GM19043 (cell line): Measurements from ENCODE around the gene FUT2.

Experiments used
- ATAC-seq: cut with Tn5 transposase; IDR thresholded peaks from one replicate; pipeline ENCODE4 v1.9.1; 2021; ENCODE audit warnings: low read depth; ENCODE audit not compliant: unreplicated experiment

The FUT2 gene

DNA sequence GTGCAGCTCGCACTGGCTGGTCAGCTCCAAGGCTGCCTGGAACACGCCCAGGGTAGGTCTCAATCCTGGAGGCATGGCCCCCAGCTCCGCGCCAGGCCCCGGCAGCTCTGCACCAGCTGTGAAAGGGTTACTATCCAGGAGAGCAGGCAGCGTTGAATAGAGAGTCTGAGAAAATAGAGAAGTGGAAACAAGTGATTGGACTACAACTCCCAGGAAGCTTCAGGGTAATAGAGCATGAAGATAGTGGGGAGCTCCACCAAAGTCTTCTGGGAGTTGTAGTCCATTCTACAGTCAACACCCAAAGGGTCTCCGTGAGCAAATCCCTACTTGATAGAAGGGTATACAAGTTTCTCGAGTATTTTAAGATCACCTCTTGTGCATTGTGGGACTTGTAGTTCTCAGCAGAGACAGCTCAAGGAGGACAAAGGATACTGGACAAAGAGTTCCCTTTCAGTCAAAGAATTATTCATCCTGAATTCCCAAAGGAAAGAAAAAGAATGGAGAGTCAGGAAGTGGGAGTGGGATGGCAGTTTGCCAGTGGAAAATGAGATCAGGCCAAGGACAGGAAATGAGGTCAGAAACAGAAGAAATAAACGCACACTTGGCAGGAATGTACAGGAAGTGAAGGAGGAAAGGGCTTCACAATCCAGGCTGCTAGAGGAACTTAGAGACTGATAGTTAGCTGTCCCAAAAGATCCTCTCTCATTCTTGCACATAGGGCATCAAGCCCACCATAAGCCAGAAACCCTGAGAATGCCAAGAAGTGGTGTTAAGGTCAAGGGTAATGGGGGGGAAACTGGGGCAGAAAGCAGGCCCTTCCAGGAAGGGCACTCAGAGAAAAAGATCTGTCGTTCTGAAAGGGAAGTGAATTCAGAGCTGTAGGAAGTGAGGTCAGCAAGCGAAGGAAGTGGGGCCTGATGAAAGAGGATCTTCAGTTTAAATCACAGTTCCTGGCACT lies 29.3 kb downstream of the FUT2 start:
- no peak for ATAC-seq

- ATAC-seq, result no peak
Observed at GRCh38 chr19:48726556-48726955, 30.8 kb downstream of the FUT2 start.

- ATAC-seq, result no peak
Observed at GRCh38 chr19:48728911-48729664, 33.3 kb downstream of the FUT2 start.

DNA sequence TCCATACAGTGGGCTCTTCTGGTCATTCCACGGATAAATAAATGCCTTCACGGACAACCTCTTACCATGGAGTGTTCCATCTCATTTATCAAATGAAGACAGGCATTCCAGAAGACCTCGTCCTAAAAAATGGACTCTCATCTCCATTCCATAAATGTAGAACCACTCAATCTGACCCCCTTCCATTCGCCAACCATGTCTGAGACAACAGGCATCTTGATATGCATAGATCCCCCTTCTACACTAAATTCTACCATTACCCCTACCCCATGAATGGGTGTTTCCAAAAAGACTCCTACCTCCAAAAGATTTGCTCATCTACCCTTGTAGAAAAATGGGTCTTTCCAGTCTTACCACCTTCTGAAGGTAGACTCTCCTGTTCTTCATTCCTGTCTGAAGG lies 35.7 kb downstream of the FUT2 start:
- ATAC-seq, result no peak

- no peak for ATAC-seq
Observed at GRCh38 chr19:48734625-48735024, 38.9 kb downstream of the FUT2 start.

GRCh38 chr19:48735031-48735615 lies 39.4 kb downstream of the FUT2 start:
- ATAC-seq, result no peak

GRCh38 chr19:48737360-48737998 lies 41.7 kb downstream of the FUT2 start:
- no peak for ATAC-seq

DNA sequence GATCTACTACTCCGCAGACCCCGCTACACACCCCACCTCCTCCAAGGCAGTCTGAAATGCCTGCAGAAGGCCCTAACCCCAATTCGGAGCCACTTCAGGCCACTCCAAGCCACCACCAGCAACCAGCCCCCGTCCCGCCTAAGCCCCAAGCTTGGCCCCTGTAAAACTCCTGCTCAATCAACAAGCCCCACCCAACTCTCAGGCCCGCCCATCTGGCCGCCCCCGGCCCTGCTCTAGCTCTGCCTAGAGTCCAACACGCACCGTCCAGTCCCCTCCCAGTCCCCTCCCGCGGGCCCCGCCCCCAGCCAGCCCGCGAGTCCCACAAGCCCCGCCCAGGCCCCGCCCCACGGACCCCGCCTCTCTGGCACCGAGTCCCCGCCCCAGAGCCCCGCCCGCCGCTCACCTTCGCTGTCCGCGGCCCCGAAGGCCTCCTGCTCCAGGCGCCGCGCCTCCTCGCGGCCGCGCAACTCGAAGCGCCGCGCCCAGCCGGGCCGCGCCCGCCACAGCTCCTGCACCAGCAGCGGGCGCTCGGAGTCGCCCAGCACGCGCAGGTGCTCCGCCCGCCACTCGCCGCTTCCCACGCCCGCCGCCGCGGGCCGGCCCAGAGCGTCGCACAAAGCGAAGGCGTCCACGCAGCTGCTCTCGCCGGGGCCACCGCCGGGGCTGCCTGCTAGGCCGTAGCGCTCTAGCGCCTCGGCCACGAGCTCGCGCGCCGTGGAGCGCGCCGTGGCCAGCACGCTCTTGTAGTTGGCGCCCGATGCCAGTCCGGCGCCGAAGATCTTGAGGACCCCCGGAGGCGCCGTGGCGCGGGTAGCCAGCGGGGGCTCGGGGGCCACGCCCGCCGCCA lies 43.0 kb downstream of the FUT2 start:
- ATAC-seq, result no peak

DNA sequence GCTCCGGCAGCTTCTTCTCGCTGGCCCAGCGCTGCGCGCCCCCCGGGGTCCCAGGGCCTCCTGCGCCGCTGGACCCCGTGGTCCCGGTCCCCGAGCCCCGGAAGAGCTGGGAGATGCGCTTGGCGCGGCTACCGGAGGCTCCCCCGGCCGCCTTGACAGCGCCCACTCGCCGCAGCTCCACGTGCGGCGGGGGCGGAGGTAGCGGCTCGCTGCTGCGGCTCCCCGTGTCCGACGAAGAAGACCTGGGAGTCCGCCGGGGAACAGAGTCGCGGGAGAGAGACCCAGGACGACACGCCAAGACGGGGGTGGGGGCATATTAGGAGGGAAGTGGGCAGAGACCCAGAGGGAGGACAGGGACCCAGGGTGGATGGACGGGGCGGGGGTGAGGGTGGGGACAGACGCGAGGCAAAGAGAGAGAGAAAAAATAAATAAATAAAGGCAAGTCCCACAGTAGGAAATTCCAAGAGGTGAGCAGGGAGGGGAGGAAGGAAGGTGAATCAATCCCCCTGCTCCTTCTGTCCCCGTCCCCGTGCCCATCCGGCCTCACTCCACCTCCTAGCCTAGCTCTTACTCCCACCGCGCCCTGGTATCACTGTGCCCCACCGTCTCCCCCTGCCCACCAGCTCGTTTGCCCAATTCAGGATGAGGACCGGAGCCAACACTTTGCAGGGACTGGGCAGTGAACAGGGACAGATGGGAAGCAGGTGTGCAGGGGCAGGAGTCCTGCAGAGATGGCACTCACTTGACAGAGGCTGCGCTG lies 43.8 kb downstream of the FUT2 start:
- no peak for ATAC-seq

DNA sequence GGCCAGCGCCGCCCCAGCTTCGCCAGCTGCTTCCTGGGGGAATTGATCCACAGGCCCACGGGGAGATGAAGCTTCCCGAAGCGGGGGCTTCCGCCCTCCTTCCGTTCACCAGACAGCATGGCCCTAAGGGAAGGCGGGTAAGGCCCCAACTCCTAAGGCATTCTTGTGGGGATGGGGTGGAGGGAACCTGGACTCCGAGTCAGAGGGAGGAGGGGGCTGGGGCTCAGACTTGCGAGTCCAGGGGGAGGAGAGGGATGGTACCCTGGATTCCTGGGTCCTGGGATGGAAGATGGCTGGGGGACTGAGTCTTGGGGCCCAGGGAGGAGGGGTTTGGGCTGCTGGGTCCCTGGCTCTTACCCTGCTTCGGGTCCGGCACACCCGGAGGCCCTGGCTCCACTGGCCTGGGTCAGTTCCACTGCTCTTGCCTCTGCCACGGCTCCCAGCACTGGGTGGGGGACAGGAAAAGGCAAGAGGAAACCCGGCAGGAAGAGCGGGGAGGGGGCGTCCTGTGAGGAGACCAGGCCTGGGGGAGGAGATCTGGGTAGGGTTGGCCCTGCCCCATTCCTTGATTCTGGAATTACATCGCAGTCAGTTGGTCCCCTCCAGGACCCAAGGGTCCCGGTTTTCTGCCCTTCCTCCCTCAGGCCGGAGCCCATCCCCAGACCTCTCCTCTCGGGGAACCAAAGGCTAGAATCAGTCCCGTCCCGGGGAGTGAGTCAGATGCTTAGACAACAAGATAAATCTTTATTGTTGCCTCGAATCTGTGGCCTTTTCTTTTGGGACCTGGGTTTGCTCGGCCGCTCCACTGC lies 44.6 kb downstream of the FUT2 start, which contains the start of gene RASIP1:
Gene RASIP1, minus strand, starts transcription at position 447 of the 809 bp plus-strand sequence. Its CDS starts 328 bp downstream, at position 119.
- ATAC-seq, result no peak

- ATAC-seq, result no peak
Observed at GRCh38 chr19:48741129-48741999, 45.6 kb downstream of the FUT2 start.

DNA sequence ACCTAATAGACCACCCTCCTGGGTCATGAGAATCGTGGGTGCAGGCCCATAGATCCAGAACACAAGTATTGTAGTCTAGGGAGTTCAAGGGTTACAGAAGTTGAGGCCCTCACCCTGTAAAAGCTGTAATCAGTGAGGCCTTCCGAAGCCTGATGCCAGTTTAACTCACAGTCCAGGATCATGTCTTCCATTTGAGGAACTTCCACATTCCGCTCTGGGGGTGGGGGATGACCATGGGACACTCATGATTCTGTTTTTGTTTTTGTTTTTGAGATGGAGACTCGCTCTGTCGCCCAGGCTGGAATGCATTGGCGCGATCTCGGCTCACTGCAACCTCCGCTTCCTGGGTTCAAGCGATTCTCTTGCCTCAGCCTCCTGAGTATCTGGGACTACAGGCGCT lies 46.3 kb downstream of the FUT2 start:
- ATAC-seq, result no peak

DNA sequence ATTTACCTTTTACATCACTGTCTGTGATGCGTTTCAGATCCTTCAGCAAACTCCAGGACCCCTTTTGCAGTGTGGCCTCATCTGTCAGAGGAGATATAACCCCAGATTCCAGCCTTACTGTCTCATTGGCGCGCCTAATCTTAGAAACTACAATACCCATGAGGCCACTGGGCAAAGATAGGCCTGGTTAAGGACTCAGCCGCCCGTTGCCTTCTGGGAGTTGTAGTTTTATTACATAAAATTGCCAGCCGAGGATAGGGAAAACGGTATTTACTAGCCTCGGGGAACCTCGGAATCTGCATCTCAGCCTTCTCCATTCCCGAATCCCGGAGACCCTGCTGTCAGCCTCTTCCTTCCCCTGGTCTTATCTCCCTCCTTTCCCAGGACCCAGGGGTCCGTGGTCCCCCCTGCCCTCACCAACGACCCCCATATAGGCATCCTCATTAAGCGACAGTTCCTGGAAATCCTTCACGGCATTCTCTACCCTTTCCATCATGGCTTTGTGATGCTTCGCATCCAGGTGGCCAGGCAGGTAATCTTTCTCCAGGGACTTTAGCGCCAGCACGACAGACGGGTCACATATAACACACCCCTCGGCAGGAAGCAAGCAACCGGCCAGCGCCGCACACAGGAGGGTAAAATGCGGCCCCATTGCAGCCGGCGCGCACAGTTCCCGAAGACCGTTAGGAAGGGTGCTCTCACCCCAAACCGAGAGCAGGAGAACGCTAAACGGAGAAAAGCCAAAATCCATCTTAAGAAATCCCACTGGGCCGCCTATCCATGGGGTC lies 49.6 kb downstream of the FUT2 start:
- ATAC-seq, result no peak

DNA sequence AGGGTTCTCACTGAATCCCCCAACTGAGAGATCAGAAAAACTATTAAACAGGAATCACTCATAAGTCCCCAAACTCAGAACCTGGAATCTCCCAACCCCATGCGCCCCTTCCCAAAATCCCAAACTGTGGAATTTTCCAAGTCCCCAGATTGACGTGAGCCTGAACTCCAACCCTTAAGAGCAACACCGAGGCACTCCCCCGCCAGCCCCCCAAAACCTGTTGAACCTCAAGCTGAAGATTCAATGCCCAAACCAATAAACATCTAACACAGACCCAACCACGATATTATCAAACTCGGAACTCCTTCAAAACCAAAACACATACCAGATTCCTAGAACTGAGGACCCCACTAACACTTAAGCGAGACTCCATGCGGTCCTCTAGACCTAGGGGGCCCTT lies 50.3 kb downstream of the FUT2 start:
- no peak for ATAC-seq

DNA sequence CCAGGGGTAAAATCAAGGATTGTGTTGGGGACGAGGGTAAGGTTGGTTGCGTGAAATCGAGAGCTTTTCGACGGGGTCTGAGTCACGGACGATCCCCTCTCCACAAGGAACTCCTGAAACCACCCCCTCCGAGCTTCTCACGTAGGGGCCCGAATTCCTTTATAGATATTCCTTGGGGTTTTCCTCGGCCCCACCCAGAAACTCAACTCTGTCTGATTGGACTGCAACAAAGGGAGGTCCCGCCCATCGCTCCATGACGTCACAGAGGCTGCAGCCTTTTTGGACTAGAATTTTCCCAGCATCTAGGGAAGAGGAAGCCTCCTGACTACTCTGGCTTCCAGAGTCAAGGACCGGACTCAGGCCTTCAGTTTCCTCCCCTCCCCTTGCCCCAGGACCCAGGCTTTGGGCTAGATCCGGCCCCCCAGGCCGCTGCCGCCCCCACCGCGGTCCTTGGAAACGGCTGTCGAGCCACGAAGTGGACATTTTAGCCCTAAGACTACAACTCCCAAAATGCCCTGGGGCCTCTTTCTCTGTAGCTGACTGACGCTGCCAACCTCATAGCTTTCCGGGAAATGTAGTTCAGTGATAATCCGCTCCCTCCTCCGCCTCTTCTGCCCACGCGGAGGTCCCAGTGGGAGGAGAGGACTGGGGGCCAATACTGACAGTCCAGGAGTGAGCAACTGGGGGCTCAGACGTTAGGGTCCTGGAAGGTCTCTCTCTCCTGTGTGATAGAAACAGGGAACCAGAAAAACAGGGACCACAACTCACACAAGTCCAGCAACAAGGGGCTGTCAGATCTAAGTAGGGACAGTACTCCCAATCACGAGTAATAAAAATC lies 51.2 kb downstream of the FUT2 start, which contains the start of gene IZUMO1:
Gene IZUMO1, minus strand, starts transcription at position 172 of the 838 bp plus-strand sequence. CDS start 1,050 bp downstream, outside the sequence.
- ATAC-seq, result no peak
